ENCODE data around the gene MIDN.
"Not testable (repeated sequence)": the region's sequence is repeated elsewhere in the genome, so short reads cannot be mapped to it uniquely, and the experiment has no call there.

MIDN gene

GRCh38 chr19:1246265-1247087 is 1.9 kb upstream of the MIDN start:
- not testable (repeated sequence) for ATAC-seq, DNase-seq

GRCh38 chr19:1247748-1248138 is 640 bp upstream of the MIDN start:
- no peak for DNase-seq
- ATAC-seq = no peak

- ATAC-seq (peak; percentile 7), DNase-seq (peak; percentile 88)
Observed at GRCh38 chr19:1248786-1249297, 459 bp downstream of the MIDN start.

- peak; percentile 96 for DNase-seq
- peak; percentile 51 for ATAC-seq
Observed at GRCh38 chr19:1249298-1249989, 1.1 kb downstream of the MIDN start.

GRCh38 chr19:1249990-1250436 is 1.6 kb downstream of the MIDN start:
- no peak for DNase-seq
- no peak for ATAC-seq

- ATAC-seq = no peak
- DNase-seq = peak; percentile 60
Observed at GRCh38 chr19:1250437-1251260, 2.3 kb downstream of the MIDN start.

GRCh38 chr19:1251330-1252220 is 3.2 kb downstream of the MIDN start:
- DNase-seq (peak; percentile 73), ATAC-seq (no peak)

GRCh38 chr19:1252221-1252820 is 3.9 kb downstream of the MIDN start:
- peak; percentile 4 for ATAC-seq

GRCh38 chr19:1252821-1253513 is 4.6 kb downstream of the MIDN start:
- peak; percentile 44 for ATAC-seq
- DNase-seq = peak; percentile 89

More at GRCh38 chr19:1252221-1252820, 3.9 kb downstream of the MIDN start:
- DNase-seq = peak; percentile 82

- no peak for DNase-seq
- no peak for ATAC-seq
Observed at GRCh38 chr19:1253514-1254080, 5.2 kb downstream of the MIDN start.

GRCh38 chr19:1254081-1254527 is 5.7 kb downstream of the MIDN start:
- no peak for DNase-seq
- ATAC-seq = no peak

GRCh38 chr19:1254530-1255185 is 6.3 kb downstream of the MIDN start:
- DNase-seq (no peak), ATAC-seq (no peak)

- DNase-seq (no peak), ATAC-seq (no peak)
Observed at GRCh38 chr19:1255186-1256161, 7.1 kb downstream of the MIDN start.

GRCh38 chr19:1256646-1257474 is 8.5 kb downstream of the MIDN start:
- ATAC-seq (no peak), DNase-seq (no peak)

- DNase-seq = peak; percentile 20
- ATAC-seq = no peak
Observed at GRCh38 chr19:1257475-1258162, 9.2 kb downstream of the MIDN start.

- DNase-seq (peak; percentile 9), ATAC-seq (no peak)
Observed at GRCh38 chr19:1258163-1258492, 9.7 kb downstream of the MIDN start.

Data from stimulated activated naive CD8-positive, alpha-beta T cell treated with anti-CD3 and anti-CD28 coated beads, Interleukin-15, Interleukin-2, amounts not matched to agents 100 U/mL and 50 U/mL, for 24 hours (primary cell).